Activated CD4-positive, alpha-beta memory T cell treated with anti-CD3 and anti-CD28 coated beads, Interleukin-2, amount 10 ng/mL, durations not matched to agents 7 days and 5 days (primary cell): ENCODE data around the gene CETP. TPM values are rescaled to one million over a fixed set of nuclear protein-coding genes. Genes with fewer than 3 reads are reported as not detected.
A peak's percentile ranks its signal among the peaks of the same experiment; 100 is the strongest.

Source experiments
- CTCF ChIA-PET: fragments of 350-600 bp; sonication (Branson Sonifier 250); formaldehyde crosslinking; loops from one replicate; lab custom pipeline; 2021; ENCODE audit warnings: antibody characterized with exemption, inconsistent platforms; lab: Charles Lee
- POLR2A ChIA-PET: fragments of 350-600 bp; sonication (Branson Sonifier 250); formaldehyde crosslinking; loops from one replicate; lab custom pipeline; 2021; ENCODE audit warnings: antibody characterized with exemption; lab: Charles Lee
- DNase-seq: peaks from one replicate; pipeline ENCODE4 v3.0.0-alpha.2; 2020
- H3K27ac Mint-ChIP-seq: one replicate; pipeline ENCODE4 v1.8.0; 2021; ENCODE audit warnings: mild to moderate bottlenecking, mixed read lengths
- H3K27me3 Mint-ChIP-seq: one replicate; pipeline ENCODE4 v1.8.0; 2021; ENCODE audit warnings: mixed read lengths
- H3K36me3 Mint-ChIP-seq: one replicate; pipeline ENCODE4 v1.8.0; 2021; ENCODE audit warnings: low read depth, mixed read lengths
- H3K4me1 Mint-ChIP-seq: one replicate; pipeline ENCODE4 v1.8.0; 2021; ENCODE audit warnings: mixed read lengths
- H3K4me3 Mint-ChIP-seq: one replicate; pipeline ENCODE4 v1.8.0; 2021; ENCODE audit warnings: mild to moderate bottlenecking, mixed read lengths
- H3K9me3 Mint-ChIP-seq: one replicate; pipeline ENCODE4 v1.8.0; 2021; ENCODE audit warnings: mixed read lengths
- total RNA-seq, 2 experiments: library from RNA; stranded (reverse); gene quantifications; one replicate each; pipeline ENCODE4 v1.2.3, GENCODE V29; 2021

Gene CETP
- total RNA-seq, 2 experiments from 2014 or later = not detected

DNA sequence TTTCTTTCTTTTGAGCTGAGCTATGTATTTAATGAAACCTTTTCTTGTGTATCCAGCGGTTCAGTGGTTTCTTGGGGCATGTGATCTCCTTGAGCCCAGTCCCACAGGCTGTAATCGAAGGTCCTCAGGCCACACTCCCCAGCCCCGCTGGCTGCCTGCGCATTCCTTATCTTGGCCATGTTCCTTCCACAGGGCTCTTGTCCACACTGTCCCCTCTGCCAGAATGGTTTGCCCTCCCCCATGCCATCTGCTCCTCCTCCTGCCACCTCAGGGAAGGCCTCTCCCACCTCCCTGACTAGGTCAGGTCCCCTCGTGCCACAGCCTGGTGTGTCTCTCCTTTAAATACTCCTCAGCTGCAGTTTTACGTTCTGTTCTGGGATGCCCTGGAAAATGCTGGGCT lies 15.5 kb downstream of the CETP start:
- peaks cover 32% of the 10 kb centered on the region for H3K4me1 Mint-ChIP-seq
- CTCF ChIA-PET = interaction anchor here (1.1 to 3.8 kb wide), 2 partner anchors 10 to 13 kb away, joined by 3 to 24 read pairs; no protein-coding TSS in a partner anchor

DNA sequence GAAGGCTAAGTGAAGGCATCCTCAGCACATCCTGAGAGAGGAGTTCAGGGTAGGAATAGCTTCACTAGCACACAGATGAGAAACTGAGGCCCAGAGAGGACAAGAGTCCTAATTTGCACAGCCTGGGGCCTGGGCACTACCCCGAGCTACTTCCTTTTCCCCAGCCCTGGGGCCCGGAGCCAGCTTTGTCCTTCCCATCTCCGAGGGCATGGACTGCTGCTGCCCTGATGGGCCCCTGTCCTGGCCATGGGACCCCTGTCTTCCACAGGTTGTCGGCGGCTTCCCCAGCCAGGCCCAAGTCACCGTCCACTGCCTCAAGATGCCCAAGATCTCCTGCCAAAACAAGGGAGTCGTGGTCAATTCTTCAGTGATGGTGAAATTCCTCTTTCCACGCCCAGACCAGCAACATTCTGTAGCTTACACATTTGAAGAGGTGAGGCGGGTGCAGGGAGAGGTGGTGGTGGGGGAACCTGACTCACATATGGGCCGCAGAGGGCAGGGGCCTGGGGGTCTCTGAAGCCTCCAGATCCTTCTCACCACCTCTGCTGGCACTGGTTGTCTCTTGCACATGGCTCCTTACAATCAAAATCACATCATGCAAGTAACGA lies 16.2 kb downstream of the CETP start:
- no peaks in the 10 kb centered on the region for H3K27me3 Mint-ChIP-seq
- no peak overlapping the region for H3K4me3 Mint-ChIP-seq
- ChIA-PET CTCF (interaction anchor here (3.8 kb wide), 1 partner anchor 13 kb away, joined by 24 read pairs; no protein-coding TSS in a partner anchor), POLR2A (interaction anchor here (0.8 to 1.4 kb wide), 3 partner anchors 8 to 12 kb away, joined by 4 to 6 read pairs (median 5); partner anchors contain the start of gene NLRC5)
- H3K4me1 Mint-ChIP-seq = peaks cover 38% of the 10 kb centered on the region
- no peaks in the 10 kb centered on the region for H3K9me3 Mint-ChIP-seq
- no peak for DNase-seq
- peaks cover 19% of the 10 kb centered on the region for H3K36me3 Mint-ChIP-seq
- no peak overlapping the region for H3K27ac Mint-ChIP-seq

More for the DNA sequence above, 15.5 kb downstream of the CETP start:
- no peak overlapping the region for H3K27ac Mint-ChIP-seq
- no peak for DNase-seq
- H3K36me3 Mint-ChIP-seq = peaks cover 12% of the 10 kb centered on the region
- H3K9me3 Mint-ChIP-seq = no peaks in the 10 kb centered on the region
- POLR2A ChIA-PET = interaction anchor here (0.8 to 1.4 kb wide), 5 partner anchors 9 to 22 kb away, joined by 3 to 6 read pairs (median 4); partner anchors contain the start of gene NLRC5
- H3K27me3 Mint-ChIP-seq = no peaks in the 10 kb centered on the region
- no peak overlapping the region for H3K4me3 Mint-ChIP-seq

DNA sequence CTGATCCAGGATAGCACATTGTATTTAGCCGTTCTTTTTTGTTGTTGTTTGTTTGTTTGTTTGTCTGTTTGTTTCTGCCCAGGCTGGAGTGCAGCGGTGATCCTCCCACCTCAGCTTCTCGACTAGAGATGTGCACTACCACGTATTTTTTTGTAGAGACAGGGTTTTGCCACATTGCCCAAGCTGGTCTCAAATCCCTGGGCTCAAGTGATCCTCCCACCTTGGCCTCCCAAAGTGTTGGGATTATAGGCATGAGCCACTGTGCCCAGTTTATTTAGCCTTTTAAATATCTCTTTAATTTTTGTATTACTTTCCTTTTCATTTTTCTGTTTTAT lies 18.4 kb downstream of the CETP start:
- Mint-ChIP-seq H3K9me3 (no peaks in the 10 kb centered on the region), H3K4me3 (no peak overlapping the region), H3K27ac (no peak overlapping the region), H3K36me3 (peaks cover 34% of the 10 kb centered on the region), H3K4me1 (peaks cover 46% of the 10 kb centered on the region), H3K27me3 (no peaks in the 10 kb centered on the region)
- ChIA-PET POLR2A (interaction anchor here (1.6 kb wide), 1 partner anchor 9 kb away, joined by 7 read pairs; the partner anchor contains the start of gene NLRC5), CTCF (interaction anchor here (1.5 kb wide), 1 partner anchor 16 kb away, joined by 6 read pairs; no protein-coding TSS in a partner anchor)
- DNase-seq = no peak

DNA sequence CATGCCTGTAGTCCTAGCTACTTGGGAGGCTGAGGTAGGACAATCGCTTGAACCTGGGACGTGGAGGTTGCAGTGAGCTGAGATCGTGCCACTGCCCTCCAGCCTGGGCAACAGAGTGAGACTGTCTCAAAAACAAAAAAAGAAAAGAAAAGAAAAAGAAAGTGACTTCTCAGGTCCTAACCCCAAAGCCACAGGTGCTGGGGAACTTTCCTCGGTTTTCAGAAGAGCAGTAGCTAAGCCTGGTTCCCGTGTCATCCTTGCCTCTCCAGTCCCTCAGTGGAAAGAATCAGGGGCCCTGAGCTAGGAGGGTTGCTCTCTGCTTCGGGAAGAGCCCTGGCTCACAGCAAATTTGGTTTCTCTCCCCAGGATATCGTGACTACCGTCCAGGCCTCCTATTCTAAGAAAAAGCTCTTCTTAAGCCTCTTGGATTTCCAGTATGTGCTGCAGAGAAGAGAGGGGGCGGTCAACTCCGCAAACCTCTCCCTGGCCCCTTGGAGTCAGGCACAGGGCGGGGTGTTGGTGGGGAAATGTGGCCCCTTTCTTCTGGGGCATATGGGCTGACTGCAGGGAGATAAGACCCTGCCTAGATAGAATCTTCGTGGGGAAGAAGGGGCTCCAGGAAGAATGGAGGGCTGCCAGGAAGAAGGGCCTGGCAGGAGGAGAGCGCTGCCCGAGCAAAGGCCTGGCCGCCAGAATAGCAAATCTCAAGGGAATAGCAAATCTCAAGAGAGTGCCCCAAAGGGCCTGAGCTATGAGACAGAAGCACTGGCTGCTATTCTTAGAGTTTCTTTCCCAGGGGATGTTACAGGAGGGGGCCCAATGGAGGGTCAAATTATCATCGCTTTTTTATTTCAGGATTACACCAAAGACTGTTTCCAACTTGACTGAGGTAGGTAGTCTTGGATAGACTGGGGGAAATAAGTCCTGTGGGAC lies 19.3 kb downstream of the CETP start:
- DNase-seq = no peak
- no peaks in the 10 kb centered on the region for H3K27me3 Mint-ChIP-seq
- H3K4me1 Mint-ChIP-seq = peaks cover 49% of the 10 kb centered on the region
- no peak overlapping the region for H3K27ac Mint-ChIP-seq
- CTCF ChIA-PET = interaction anchor here (1.5 kb wide), 1 partner anchor 17 kb away, joined by 6 read pairs; no protein-coding TSS in a partner anchor
- H3K4me3 Mint-ChIP-seq = no peak overlapping the region
- POLR2A ChIA-PET = interaction anchor here (0.7 to 1.2 kb wide), 3 partner anchors 11 to 50 kb away, joined by 3 read pairs; no protein-coding TSS in a partner anchor
- no peaks in the 10 kb centered on the region for H3K9me3 Mint-ChIP-seq
- peaks cover 43% of the 10 kb centered on the region for H3K36me3 Mint-ChIP-seq

DNA sequence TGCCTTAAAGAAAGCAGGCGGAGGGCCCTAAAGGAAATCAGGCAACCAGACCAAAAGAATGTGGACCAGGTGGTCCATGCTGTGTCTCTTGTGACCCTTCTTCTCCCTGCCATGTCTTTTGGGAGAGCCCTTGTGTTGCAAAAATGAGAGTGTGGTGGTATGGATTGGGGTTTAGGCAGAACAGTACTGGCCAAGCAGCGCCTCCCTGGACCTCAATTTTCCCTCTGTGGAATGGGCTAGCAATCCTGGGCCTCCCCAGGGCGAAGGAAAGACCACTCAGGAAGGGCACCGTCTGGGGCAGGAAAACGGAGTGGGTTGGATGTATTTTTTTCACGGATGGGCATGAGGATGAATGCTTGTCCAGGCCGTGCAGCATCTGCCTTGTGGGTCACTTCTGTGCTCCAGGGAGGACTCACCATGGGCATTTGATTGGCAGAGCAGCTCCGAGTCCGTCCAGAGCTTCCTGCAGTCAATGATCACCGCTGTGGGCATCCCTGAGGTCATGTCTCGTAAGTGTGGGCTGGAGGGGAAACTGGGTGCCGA lies 20.1 kb downstream of the CETP start:
- CTCF ChIA-PET = interaction anchor here (1.5 kb wide), 1 partner anchor 18 kb away, joined by 6 read pairs; no protein-coding TSS in a partner anchor
- POLR2A ChIA-PET = interaction anchor here (1.2 to 22.6 kb wide), 2 partner anchors 15 to 24 kb away, joined by 3 to 373 read pairs; no protein-coding TSS in a partner anchor
- no peak for DNase-seq
- H3K4me1 Mint-ChIP-seq = peaks cover 56% of the 10 kb centered on the region
- no peak overlapping the region for H3K27ac Mint-ChIP-seq
- peaks cover 47% of the 10 kb centered on the region for H3K36me3 Mint-ChIP-seq
- H3K4me3 Mint-ChIP-seq = no peak overlapping the region
- no peaks in the 10 kb centered on the region for H3K27me3 Mint-ChIP-seq
- no peaks in the 10 kb centered on the region for H3K9me3 Mint-ChIP-seq

DNA sequence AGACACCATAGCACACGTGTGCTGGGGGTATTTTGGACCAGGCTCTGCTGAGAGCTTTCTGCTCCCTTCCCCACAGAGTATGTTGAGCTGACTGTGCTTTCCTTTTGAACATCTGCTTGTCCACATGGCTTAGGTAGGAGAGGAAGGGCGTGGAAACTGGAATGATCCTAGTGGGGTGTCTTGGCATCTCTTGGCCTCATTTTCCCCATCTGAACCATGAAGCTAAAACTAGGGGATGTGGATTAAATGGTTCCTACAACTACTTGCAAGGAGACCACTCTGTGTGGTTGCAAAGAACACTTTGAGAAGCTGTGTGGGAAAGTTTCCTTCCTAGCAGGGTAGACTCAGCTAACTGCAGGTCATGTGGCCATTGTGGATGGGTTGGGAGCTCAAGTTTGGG lies 20.9 kb downstream of the CETP start:
- ChIA-PET POLR2A (interaction anchor here (22.6 kb wide), 1 partner anchor 24 kb away, joined by 373 read pairs; no protein-coding TSS in a partner anchor), CTCF (interaction anchor here (3.7 kb wide), 1 partner anchor 18 kb away, joined by 22 read pairs; no protein-coding TSS in a partner anchor)
- DNase-seq = no peak
- peaks cover 56% of the 10 kb centered on the region for H3K36me3 Mint-ChIP-seq
- H3K4me3 Mint-ChIP-seq = no peak overlapping the region
- no peaks in the 10 kb centered on the region for H3K27me3 Mint-ChIP-seq
- no peak overlapping the region for H3K27ac Mint-ChIP-seq
- peaks cover 64% of the 10 kb centered on the region for H3K4me1 Mint-ChIP-seq
- H3K9me3 Mint-ChIP-seq = no peaks in the 10 kb centered on the region

DNA sequence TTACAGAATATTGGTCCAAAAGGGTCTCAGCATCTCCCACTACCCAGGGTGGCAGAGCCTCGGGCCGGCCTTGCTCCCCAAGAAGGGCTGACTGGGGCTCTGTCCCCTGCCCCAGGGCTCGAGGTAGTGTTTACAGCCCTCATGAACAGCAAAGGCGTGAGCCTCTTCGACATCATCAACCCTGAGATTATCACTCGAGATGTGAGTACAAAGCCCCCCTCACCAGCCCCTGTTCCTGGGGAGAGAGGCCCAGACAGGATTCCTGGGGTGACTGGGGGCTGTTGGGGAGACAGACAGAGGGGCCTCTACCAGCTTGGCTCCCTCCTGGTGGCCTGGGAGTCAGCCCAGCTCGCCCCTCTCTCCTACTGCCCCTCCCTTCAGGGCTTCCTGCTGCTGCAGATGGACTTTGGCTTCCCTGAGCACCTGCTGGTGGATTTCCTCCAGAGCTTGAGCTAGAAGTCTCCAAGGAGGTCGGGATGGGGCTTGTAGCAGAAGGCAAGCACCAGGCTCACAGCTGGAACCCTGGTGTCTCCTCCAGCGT lies 21.5 kb downstream of the CETP start:
- H3K4me1 Mint-ChIP-seq = peaks cover 70% of the 10 kb centered on the region
- no peak for DNase-seq
- no peak overlapping the region for H3K27ac Mint-ChIP-seq
- H3K9me3 Mint-ChIP-seq = no peaks in the 10 kb centered on the region
- H3K27me3 Mint-ChIP-seq = no peaks in the 10 kb centered on the region
- peaks cover 62% of the 10 kb centered on the region for H3K36me3 Mint-ChIP-seq
- H3K4me3 Mint-ChIP-seq = no peak overlapping the region
- POLR2A ChIA-PET = interaction anchor here (1.1 to 22.6 kb wide), 4 partner anchors 11 to 58 kb away, joined by 3 to 373 read pairs (median 14); no protein-coding TSS in a partner anchor
- CTCF ChIA-PET = interaction anchor here (3.7 kb wide), 1 partner anchor 18 kb away, joined by 22 read pairs; no protein-coding TSS in a partner anchor

DNA sequence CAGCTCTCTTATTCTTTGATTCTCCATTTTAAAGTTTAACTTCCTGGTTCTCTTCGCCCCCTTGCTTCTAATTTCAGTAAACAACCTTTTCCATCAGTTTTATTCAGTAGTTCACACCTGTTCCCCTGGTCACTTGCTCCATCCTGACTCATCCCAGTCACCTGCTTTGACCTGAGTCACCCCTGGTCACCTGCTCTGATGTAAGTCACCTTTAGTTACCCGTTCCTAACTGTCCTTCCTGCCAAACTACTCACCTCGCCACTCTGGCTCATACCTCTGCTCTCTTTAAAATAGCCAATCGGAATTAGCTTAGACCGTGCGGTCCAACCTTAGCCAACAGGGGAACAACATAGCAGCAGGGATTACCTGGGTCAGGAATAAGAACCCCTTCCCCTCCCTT lies 22.9 kb downstream of the CETP start:
- peaks cover 76% of the 10 kb centered on the region for H3K36me3 Mint-ChIP-seq
- DNase-seq = no peak

DNA sequence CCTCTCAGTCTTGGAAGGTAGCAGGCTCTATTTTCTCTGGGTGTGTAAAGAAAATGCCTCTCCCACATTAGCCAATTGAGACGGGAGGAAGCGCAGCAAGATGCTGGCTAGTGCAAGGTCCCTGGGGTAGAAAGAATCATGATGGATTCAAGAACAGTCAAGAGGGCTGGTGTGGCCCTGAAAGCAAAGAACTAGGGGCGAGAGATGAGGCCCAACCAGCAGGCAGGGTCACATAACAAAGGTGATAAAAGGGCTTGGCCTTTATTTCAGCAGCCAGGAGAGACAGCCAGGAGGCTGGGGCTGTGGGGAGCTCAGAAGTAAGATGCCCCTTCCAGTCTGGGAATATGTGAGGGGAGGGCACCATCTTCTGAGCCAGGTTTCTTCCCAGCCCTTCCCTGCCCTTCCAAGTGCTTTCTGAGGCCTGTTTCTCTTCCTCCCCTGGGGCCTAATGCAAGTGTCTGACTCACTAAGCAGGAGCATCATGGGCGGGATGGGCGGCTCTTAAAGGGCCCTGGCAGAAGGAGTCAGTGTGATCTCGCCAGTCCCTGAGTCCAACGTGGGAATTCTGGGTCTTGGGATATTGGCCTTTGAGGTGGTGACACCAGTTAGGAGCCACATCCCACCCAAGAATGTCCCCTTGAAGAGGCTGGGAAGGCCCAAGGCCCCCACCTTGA lies 23.7 kb downstream of the CETP start:
- peaks cover 71% of the 10 kb centered on the region for H3K4me1 Mint-ChIP-seq
- no peak for DNase-seq
- no peaks in the 10 kb centered on the region for H3K9me3 Mint-ChIP-seq
- H3K27ac Mint-ChIP-seq = peak overlapping the region; percentile 77
- ChIA-PET POLR2A (interaction anchor here (1.3 to 22.6 kb wide), 5 partner anchors 8 to 84 kb away, joined by 3 to 373 read pairs (median 6); no protein-coding TSS in a partner anchor), CTCF (interaction anchor here (1.6 to 3.7 kb wide), 2 partner anchors 15 to 20 kb away, joined by 5 to 22 read pairs; no protein-coding TSS in a partner anchor)
- H3K36me3 Mint-ChIP-seq = peaks cover 78% of the 10 kb centered on the region
- peak overlapping the region; percentile 24 for H3K4me3 Mint-ChIP-seq
- no peaks in the 10 kb centered on the region for H3K27me3 Mint-ChIP-seq

More for the DNA sequence above, 22.9 kb downstream of the CETP start:
- H3K4me1 Mint-ChIP-seq = peaks cover 73% of the 10 kb centered on the region
- CTCF ChIA-PET = interaction anchor here (0.5 to 3.7 kb wide), 3 partner anchors 10 to 132 kb away, joined by 3 to 22 read pairs (median 5); no protein-coding TSS in a partner anchor
- H3K27ac Mint-ChIP-seq = peak overlapping the region; percentile 77
- POLR2A ChIA-PET = interaction anchor here (2.0 to 22.6 kb wide), 3 partner anchors 19 to 57 kb away, joined by 6 to 373 read pairs (median 21); no protein-coding TSS in a partner anchor
- H3K27me3 Mint-ChIP-seq = no peaks in the 10 kb centered on the region
- no peak overlapping the region for H3K4me3 Mint-ChIP-seq
- H3K9me3 Mint-ChIP-seq = no peaks in the 10 kb centered on the region

DNA sequence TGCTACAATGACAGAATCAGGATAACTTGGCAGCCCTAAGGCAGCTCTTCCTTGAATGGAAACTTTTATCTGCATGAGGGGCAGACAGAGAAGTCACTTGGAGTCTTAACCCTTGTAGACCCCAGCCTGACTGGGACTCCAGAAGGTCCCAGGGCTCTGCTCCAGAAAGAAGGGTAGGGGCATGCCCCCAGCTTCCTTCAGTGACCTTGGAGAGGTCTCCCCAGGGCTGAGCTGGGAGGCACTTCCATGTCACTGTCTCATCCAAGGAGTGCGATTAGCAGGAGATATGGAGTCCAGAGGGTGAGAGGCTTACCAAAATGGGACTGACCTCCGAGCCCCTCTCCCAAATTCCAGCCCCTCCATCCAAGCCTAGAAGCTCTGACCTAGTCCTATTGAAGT lies 24.2 kb downstream of the CETP start:
- Mint-ChIP-seq H3K27ac (peak overlapping the region; percentile 77), H3K27me3 (no peaks in the 10 kb centered on the region), H3K4me1 (peaks cover 72% of the 10 kb centered on the region), H3K4me3 (no peak overlapping the region), H3K9me3 (no peaks in the 10 kb centered on the region), H3K36me3 (peaks cover 83% of the 10 kb centered on the region)
- DNase-seq = no peak
- ChIA-PET CTCF (interaction anchor here (1.4 to 3.7 kb wide), 4 partner anchors 10 to 22 kb away, joined by 4 to 22 read pairs (median 6); no protein-coding TSS in a partner anchor), POLR2A (interaction anchor here (0.9 to 22.6 kb wide), 6 partner anchors 9 to 84 kb away, joined by 3 to 373 read pairs (median 14); partner anchors contain the start of gene HERPUD1)

DNA sequence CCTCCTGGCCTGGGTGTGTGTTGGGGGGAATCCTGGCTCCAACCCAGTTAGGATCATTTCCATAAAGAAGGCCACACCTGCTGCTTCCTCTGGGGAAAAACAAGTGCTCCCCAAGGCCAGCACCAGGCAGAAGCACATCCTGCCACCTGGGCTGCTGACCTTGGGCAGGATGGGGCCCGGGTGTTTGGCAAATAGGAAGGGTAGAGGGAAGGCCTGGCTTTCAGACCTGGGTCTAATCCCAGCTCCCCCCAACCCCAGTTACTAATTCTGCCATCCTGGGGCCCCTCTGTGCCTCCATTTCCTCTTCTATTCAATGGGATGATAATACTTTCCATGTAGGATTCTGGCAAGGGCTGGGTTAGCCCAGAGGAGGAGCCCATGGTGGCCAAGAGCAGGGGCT lies 24.6 kb downstream of the CETP start:
- Mint-ChIP-seq H3K27ac (peak overlapping the region; percentile 100), H3K36me3 (peaks cover 84% of the 10 kb centered on the region), H3K9me3 (no peaks in the 10 kb centered on the region), H3K27me3 (no peaks in the 10 kb centered on the region), H3K4me1 (peaks cover 68% of the 10 kb centered on the region), H3K4me3 (peak overlapping the region; percentile 99)
- DNase-seq = no peak
- POLR2A ChIA-PET = interaction anchor here (0.9 to 22.6 kb wide), 6 partner anchors 9 to 83 kb away, joined by 3 to 373 read pairs (median 14); partner anchors contain the start of gene HERPUD1
- CTCF ChIA-PET = interaction anchor here (1.4 to 1.7 kb wide), 3 partner anchors 11 to 22 kb away, joined by 4 to 7 read pairs (median 5); no protein-coding TSS in a partner anchor
